ENCODE measurements around the gene SLC1A5.
"Not testable (repeated sequence)": the region's sequence is repeated elsewhere in the genome, so short reads cannot be mapped to it uniquely, and the experiment has no call there.

SLC1A5 gene

GRCh38 chr19:46804432-46804831 is 16.0 kb upstream of the SLC1A5 start:
- in situ Hi-C loops (cut with MboI; ENCODE audit: low pct_unique_long_range_greater_than_20kb, low sequenced_read_pairs) = not testable (repeated sequence)

GRCh38 chr19:46803555-46803954 is 15.2 kb upstream of the SLC1A5 start:
- in situ Hi-C loops (cut with MboI; ENCODE audit: low pct_unique_long_range_greater_than_20kb, low sequenced_read_pairs) = no loop called here
- DNase-seq = no peak

More at GRCh38 chr19:46804432-46804831, 16.0 kb upstream of the SLC1A5 start:
- not testable (repeated sequence) for DNase-seq

GRCh38 chr19:46802152-46802551 is 13.8 kb upstream of the SLC1A5 start:
- no peak for DNase-seq
- in situ Hi-C loops (cut with MboI; ENCODE audit: low pct_unique_long_range_greater_than_20kb, low sequenced_read_pairs) = no loop called here

GRCh38 chr19:46798713-46799112 is 10.3 kb upstream of the SLC1A5 start:
- no peak for DNase-seq
- in situ Hi-C loops (cut with MboI; ENCODE audit: low pct_unique_long_range_greater_than_20kb, low sequenced_read_pairs) = no loop called here

- no peak for DNase-seq
- in situ Hi-C loops (cut with MboI; ENCODE audit: low pct_unique_long_range_greater_than_20kb, low sequenced_read_pairs) = no loop called here
These were observed 9.5 kb upstream of the SLC1A5 start for GRCh38 chr19:46797881-46798280.

- in situ Hi-C loops (cut with MboI; ENCODE audit: low pct_unique_long_range_greater_than_20kb, low sequenced_read_pairs) = no loop called here
- peak; percentile 92 for DNase-seq
These were observed 3.5 kb upstream of the SLC1A5 start for GRCh38 chr19:46791944-46792343.

GRCh38 chr19:46789371-46789770 is 977 bp upstream of the SLC1A5 start:
- no peak for DNase-seq
- in situ Hi-C loops (cut with MboI; ENCODE audit: low pct_unique_long_range_greater_than_20kb, low sequenced_read_pairs) = no loop called here

GRCh38 chr19:46788968-46789338 is 559 bp upstream of the SLC1A5 start:
- in situ Hi-C loops (cut with MboI; ENCODE audit: low pct_unique_long_range_greater_than_20kb, low sequenced_read_pairs) = no loop called here
- DNase-seq = no peak

- in situ Hi-C loops (cut with MboI; ENCODE audit: low pct_unique_long_range_greater_than_20kb, low sequenced_read_pairs) = no loop called here
- DNase-seq = peak; percentile 57
These were observed 798 bp downstream of the SLC1A5 start for GRCh38 chr19:46787331-46788261.

GRCh38 chr19:46787040-46787330 is 1.4 kb downstream of the SLC1A5 start:
- DNase-seq = no peak
- in situ Hi-C loops (cut with MboI; ENCODE audit: low pct_unique_long_range_greater_than_20kb, low sequenced_read_pairs) = no loop called here

- in situ Hi-C loops (cut with MboI; ENCODE audit: low pct_unique_long_range_greater_than_20kb, low sequenced_read_pairs) = no loop called here
- DNase-seq = peak; percentile 94
These were observed 2.0 kb downstream of the SLC1A5 start for GRCh38 chr19:46786236-46787039.

GRCh38 chr19:46785980-46786235 is 2.5 kb downstream of the SLC1A5 start:
- in situ Hi-C loops (cut with MboI; ENCODE audit: low pct_unique_long_range_greater_than_20kb, low sequenced_read_pairs) = no loop called here
- DNase-seq = no peak

GRCh38 chr19:46785054-46785979 is 3.1 kb downstream of the SLC1A5 start:
- in situ Hi-C loops (cut with MboI; ENCODE audit: low pct_unique_long_range_greater_than_20kb, low sequenced_read_pairs) = no loop called here
- DNase-seq = no peak

GRCh38 chr19:46784262-46785053 is 3.9 kb downstream of the SLC1A5 start:
- DNase-seq = peak; percentile 96

GRCh38 chr19:46783670-46784069 is 4.7 kb downstream of the SLC1A5 start:
- DNase-seq = no peak
- in situ Hi-C loops (cut with MboI; ENCODE audit: low pct_unique_long_range_greater_than_20kb, low sequenced_read_pairs) = no loop called here

More at GRCh38 chr19:46784262-46785053, 3.9 kb downstream of the SLC1A5 start:
- in situ Hi-C loops (cut with MboI; ENCODE audit: low pct_unique_long_range_greater_than_20kb, low sequenced_read_pairs) = no loop called here

GRCh38 chr19:46782355-46783019 is 5.9 kb downstream of the SLC1A5 start:
- in situ Hi-C loops (cut with MboI; ENCODE audit: low pct_unique_long_range_greater_than_20kb, low sequenced_read_pairs) = no loop called here
- no peak for DNase-seq

GRCh38 chr19:46777956-46778645 is 10.3 kb downstream of the SLC1A5 start:
- in situ Hi-C loops (cut with MboI; ENCODE audit: low pct_unique_long_range_greater_than_20kb, low sequenced_read_pairs); DNase-seq: not testable (repeated sequence)
